HCT116 (cell line): Measurements from ENCODE around the gene PXMP2. TPM values are rescaled to one million over a fixed set of nuclear protein-coding genes. Genes with fewer than 3 reads are reported as not detected.

Experiments
- ATAC-seq: fragments of 200-7000 bp; cut with Tn5 transposase; 2 replicates; pipeline ENCODE4 v1.9.1; 2020; ENCODE audit warnings: mild to moderate bottlenecking, moderate library complexity
- BruUV-seq: library from RNA; stranded (reverse); fragments of 400-500 nt; replicated peaks from 2 replicates; lab custom pipeline; 2021; lab: Mats Ljungman, UMichigan
- CTCF ChIA-PET: fragments of 300-600 bp; sonication (Branson Sonifier 250); formaldehyde crosslinking; loops from one replicate; lab custom pipeline; 2021; ENCODE audit warnings: antibody characterized with exemption; lab: Charles Lee
- POLR2A ChIA-PET: fragments of 300-600, 350-600 bp; sonication (Branson Sonifier 250); formaldehyde crosslinking; loops from one replicate; lab custom pipeline; 2021; ENCODE audit warnings: antibody characterized with exemption; lab: Charles Lee
- RAD21 ChIA-PET, 2 experiments: fragments of 300-600 bp; sonication (Branson Sonifier 250); formaldehyde crosslinking; loops; one replicate each; lab custom pipeline; 2023; ENCODE audit warnings: low total read pairs in 2 of 2; ENCODE audit not compliant: uncharacterized antibody in 2 of 2, unreplicated experiment in 2 of 2, low non-redundant PET in 1 of 2; lab: Charles Lee
- DNase-seq: peaks from one replicate; pipeline ENCODE4 v3.0.0-alpha.2; 2010; ENCODE audit warnings: low read depth, low spot score
- H2AFZ ChIP-seq: fragments of 200-600 bp; shearing (Covaris generic), sonication (generic); 2 replicates; pipeline ENCODE4 v1.6.1; 2017; ENCODE audit warnings: low read depth, mixed run types, mixed read lengths, antibody characterized with exemption, low read length; ENCODE audit not compliant: poor library complexity, severe bottlenecking
- H3K27ac ChIP-seq: 2 replicates; pipeline ENCODE4 v1.5.1; 2012; ENCODE audit warnings: low read depth, low read length
- H3K27me3 ChIP-seq: fragments of 200-600 bp; sonication (generic); 2 replicates; pipeline ENCODE4 v1.6.1; 2016; ENCODE audit warnings: mixed run types, low read length, mixed read lengths; ENCODE audit not compliant: insufficient read depth
- H3K36me3 ChIP-seq, 2 experiments: fragments of 200-500 bp in 1 of 2; fragments of 200-600 bp in 1 of 2; sonication (Bioruptor generic) in 1 of 2; sonication (generic) in 1 of 2; 2 replicates each; pipeline versions ENCODE4 v1.5.1 to v1.6.1; 2014 to 2016; ENCODE audit warnings: low read length in 2 of 2, inconsistent platforms in 1 of 2, mixed read lengths in 1 of 2, mixed run types in 1 of 2; ENCODE audit not compliant: insufficient read depth in 2 of 2, control insufficient read depth in 1 of 2
- H3K4me1 ChIP-seq, 2 experiments: fragments of 200-600 bp in 1 of 2; sonication (generic) in 1 of 2; 2 replicates each; pipeline versions ENCODE4 v1.5.1 to v1.6.1; 2012 to 2017; ENCODE audit warnings: low read length in 2 of 2, inconsistent platforms in 1 of 2, mild to moderate bottlenecking in 1 of 2, mixed read lengths in 1 of 2, mixed run types in 1 of 2, moderate library complexity in 1 of 2; ENCODE audit not compliant: insufficient read depth in 2 of 2, control insufficient read depth in 1 of 2
- H3K4me2 ChIP-seq: fragments of 200-600 bp; sonication (generic); 2 replicates; pipeline ENCODE4 v1.6.1; 2017; ENCODE audit warnings: mixed run types, low read length, mixed read lengths
- H3K4me3 ChIP-seq, 2 experiments: fragments of 200-600 bp in 1 of 2; sonication (generic) in 1 of 2; replicated peaks in 1 of 2; 2 replicates each; pipeline ENCODE4 v1.5.1; 2011 to 2016; ENCODE audit warnings: low read length in 2 of 2, control low read depth in 1 of 2, low read depth in 1 of 2, mild to moderate bottlenecking in 1 of 2, mixed read lengths in 1 of 2, mixed run types in 1 of 2
- H3K79me2 ChIP-seq: fragments of 200-600 bp; sonication (generic); 2 replicates; pipeline ENCODE4 v1.6.1; 2017; ENCODE audit warnings: mild to moderate bottlenecking, mixed run types, low read length, moderate library complexity, mixed read lengths; ENCODE audit not compliant: insufficient read depth
- H3K9ac ChIP-seq: fragments of 200-600 bp; sonication (generic); 2 replicates; pipeline ENCODE4 v1.6.1; 2016; ENCODE audit warnings: low read length, mixed read lengths
- H3K9me2 ChIP-seq: fragments of 200-600 bp; sonication (generic), shearing (Covaris generic); 2 replicates; pipeline ENCODE4 v1.6.1; 2017; ENCODE audit warnings: mixed run types, mild to moderate bottlenecking, moderate library complexity; ENCODE audit not compliant: insufficient read depth
- H3K9me3 ChIP-seq, 2 experiments: fragments of 200-500 bp in 1 of 2; fragments of 200-600 bp in 1 of 2; sonication (Bioruptor generic) in 1 of 2; sonication (generic) in 1 of 2; 2 replicates each; pipeline ENCODE4 v1.6.1; 2014 to 2017; ENCODE audit warnings: low read length in 2 of 2, mixed read lengths in 2 of 2, inconsistent platforms in 1 of 2, low read depth in 1 of 2, mild to moderate bottlenecking in 1 of 2, mixed run types in 1 of 2, moderate library complexity in 1 of 2; ENCODE audit not compliant: control insufficient read depth in 1 of 2, insufficient read depth in 1 of 2
- H4K20me1 ChIP-seq: fragments of 200-600 bp; sonication (generic), shearing (Covaris generic); 2 replicates; pipeline ENCODE4 v1.6.1; 2017; ENCODE audit warnings: mixed run types, mild to moderate bottlenecking, moderate library complexity; ENCODE audit not compliant: insufficient read depth
- CBX3 ChIP-seq: IDR thresholded peaks from 2 replicates; pipeline ENCODE4 v1.6.1; 2012; ENCODE audit warnings: low read depth
- EGR1 ChIP-seq: IDR thresholded peaks from 2 replicates; pipeline ENCODE4 v1.6.1; 2012; ENCODE audit warnings: low read depth
- POLR2A ChIP-seq: IDR thresholded peaks from 2 replicates; pipeline ENCODE4 v1.7.0; 2011; ENCODE audit warnings: borderline replicate concordance; ENCODE audit not compliant: insufficient read depth, insufficient read length; ENCODE audit errors: extremely low read depth
- POLR2AphosphoS5 ChIP-seq: IDR thresholded peaks from 2 replicates; pipeline ENCODE4 v1.6.1; 2011; ENCODE audit warnings: mild to moderate bottlenecking, low read depth, low read length, moderate library complexity
- SIN3A ChIP-seq: IDR thresholded peaks from 2 replicates; pipeline ENCODE4 v1.6.1; 2012; ENCODE audit warnings: low read depth
- YY1 ChIP-seq: IDR thresholded peaks from 2 replicates; pipeline ENCODE4 v1.6.1; 2011; ENCODE audit warnings: low read length, low read depth, moderate library complexity, mild to moderate bottlenecking; ENCODE audit not compliant: insufficient replicate concordance; ENCODE audit errors: extremely low read depth
- ZFX ChIP-seq: fragments of 450-650 bp; IDR thresholded peaks from 2 replicates; pipeline ENCODE4 v1.6.1; 2017
- intact Hi-C: fragments of 100-400 bp; cut with micrococcal nuclease; formaldehyde crosslinking; loops from 2 replicates; pipeline ENCODE4 v1.10.0; 2022
- total RNA-seq: library from RNA; stranded (reverse); gene quantifications from one replicate; pipeline ENCODE4 v1.2.1, GENCODE V29; 2021; ENCODE audit not compliant: unreplicated experiment
- TF ChIP-seq, protein P1 (sequence below): IDR thresholded peaks from 2 replicates; pipeline ENCODE4 v1.6.1; 2012
- TF ChIP-seq, protein P2 (sequence below): IDR thresholded peaks from 2 replicates; pipeline ENCODE4 v1.6.1; 2012
- TF ChIP-seq, protein P3 (sequence below): IDR thresholded peaks from 2 replicates; pipeline ENCODE4 v1.6.1; 2011; ENCODE audit warnings: mild to moderate bottlenecking, low read length, moderate library complexity; ENCODE audit not compliant: insufficient replicate concordance; ENCODE audit errors: extremely low read depth

PXMP2 gene
- total RNA-seq, 1 experiment from 2014 or later: 30.9 TPM

DNA sequence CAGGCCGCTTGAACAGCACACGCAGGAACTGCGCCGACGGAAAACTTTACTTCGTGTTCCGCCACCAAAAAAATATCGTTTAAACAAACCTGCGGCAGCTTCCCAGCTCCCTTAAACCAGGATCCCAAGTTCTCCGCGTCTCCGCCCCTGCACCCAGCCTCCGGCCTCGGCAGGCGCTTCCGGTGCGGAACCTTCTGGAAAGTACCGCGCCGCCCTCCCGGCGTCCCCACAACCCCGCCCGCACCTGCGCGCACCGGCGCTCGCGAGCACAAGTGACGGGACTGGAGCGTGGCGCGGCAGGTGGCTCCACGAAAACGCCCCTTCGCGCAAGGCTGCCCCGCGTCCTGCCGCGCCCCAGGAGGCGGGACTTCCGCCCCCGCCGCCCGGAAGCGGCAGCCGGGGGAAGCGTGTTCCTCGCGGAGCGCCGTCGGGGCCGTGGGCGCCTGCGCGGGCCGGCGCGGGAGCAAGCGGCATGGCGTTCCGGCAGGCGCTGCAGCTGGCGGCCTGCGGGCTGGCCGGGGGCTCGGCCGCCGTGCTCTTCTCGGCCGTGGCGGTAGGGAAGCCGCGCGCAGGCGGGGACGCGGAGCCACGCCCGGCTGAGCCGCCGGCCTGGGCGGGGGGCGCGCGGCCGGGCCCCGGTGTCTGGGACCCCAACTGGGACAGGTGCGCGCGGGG, 23.2 kb downstream of the PXMP2 start, which contains the start of gene PGAM5:
PGAM5 (plus strand) TSS at position 438 of the 675 bp plus-strand sequence; CDS start at position 473, 35 bp downstream.
- Histone ChIP-seq H3K9me2 (no peaks in the 10 kb centered on the region), H3K9ac (peak within 1 kb of the TSS; percentile 93), H3K36me3 (peaks cover 10% of the 10 kb centered on the region in 2 experiments; a peak in 3 of 4 replicates), H3K4me2 (peak within 1 kb of the TSS; percentile 99), H4K20me1 (peaks cover 3% of the 10 kb centered on the region; the same call in 1 of the 2 replicates), H3K9me3 (no peaks in the 10 kb centered on the region), H2AFZ (no peak within 1 kb of the TSS), H3K27ac (peak within 1 kb of the TSS; percentile 91), H3K79me2 (peaks cover 50% of the 10 kb centered on the region), H3K27me3 (no peaks in the 10 kb centered on the region), H3K4me1 (peaks cover 5 to 18% of the 10 kb centered on the region in 2 experiments), H3K4me3 (peak within 1 kb of the TSS; percentile 78 to 85)
- ChIA-PET CTCF (no interaction called here), POLR2A (no interaction called here), RAD21 (no interaction called here)
- intact Hi-C loops: no loop called here
- peak; percentile 66 for DNase-seq
- ATAC-seq: peak; percentile 89
- TF ChIP-seq POLR2A (no peak), EGR1 (peak; percentile 49; the same call in 1 of the 2 replicates), CBX3 (peak; percentile 51; the same call in 1 of the 2 replicates), SIN3A (peak; percentile 53; the same call in 1 of the 2 replicates), YY1 (peak; percentile 83), ZFX (peak; percentile 84; the same call in 1 of the 2 replicates), POLR2AphosphoS5 (peak; percentile 85)
- TF ChIP-seq, protein P1, sequence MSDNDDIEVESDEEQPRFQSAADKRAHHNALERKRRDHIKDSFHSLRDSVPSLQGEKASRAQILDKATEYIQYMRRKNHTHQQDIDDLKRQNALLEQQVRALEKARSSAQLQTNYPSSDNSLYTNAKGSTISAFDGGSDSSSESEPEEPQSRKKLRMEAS: peak; percentile 92
- TF ChIP-seq, protein P2, sequence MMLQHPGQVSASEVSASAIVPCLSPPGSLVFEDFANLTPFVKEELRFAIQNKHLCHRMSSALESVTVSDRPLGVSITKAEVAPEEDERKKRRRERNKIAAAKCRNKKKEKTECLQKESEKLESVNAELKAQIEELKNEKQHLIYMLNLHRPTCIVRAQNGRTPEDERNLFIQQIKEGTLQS: no peak
- TF ChIP-seq, protein P3, sequence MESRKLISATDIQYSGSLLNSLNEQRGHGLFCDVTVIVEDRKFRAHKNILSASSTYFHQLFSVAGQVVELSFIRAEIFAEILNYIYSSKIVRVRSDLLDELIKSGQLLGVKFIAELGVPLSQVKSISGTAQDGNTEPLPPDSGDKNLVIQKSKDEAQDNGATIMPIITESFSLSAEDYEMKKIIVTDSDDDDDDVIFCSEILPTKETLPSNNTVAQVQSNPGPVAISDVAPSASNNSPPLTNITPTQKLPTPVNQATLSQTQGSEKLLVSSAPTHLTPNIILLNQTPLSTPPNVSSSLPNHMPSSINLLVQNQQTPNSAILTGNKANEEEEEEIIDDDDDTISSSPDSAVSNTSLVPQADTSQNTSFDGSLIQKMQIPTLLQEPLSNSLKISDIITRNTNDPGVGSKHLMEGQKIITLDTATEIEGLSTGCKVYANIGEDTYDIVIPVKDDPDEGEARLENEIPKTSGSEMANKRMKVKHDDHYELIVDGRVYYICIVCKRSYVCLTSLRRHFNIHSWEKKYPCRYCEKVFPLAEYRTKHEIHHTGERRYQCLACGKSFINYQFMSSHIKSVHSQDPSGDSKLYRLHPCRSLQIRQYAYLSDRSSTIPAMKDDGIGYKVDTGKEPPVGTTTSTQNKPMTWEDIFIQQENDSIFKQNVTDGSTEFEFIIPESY: peak; percentile 81
- TF ChIP-seq, all 23 proteins: peak for 8
- BruUV-seq: no TSS peak
